ENCODE data around the gene SLC16A3.
"Not testable (repeated sequence)": the region's sequence is repeated elsewhere in the genome, so short reads cannot be mapped to it uniquely, and the experiment has no call there.

The SLC16A3 gene

DNA sequence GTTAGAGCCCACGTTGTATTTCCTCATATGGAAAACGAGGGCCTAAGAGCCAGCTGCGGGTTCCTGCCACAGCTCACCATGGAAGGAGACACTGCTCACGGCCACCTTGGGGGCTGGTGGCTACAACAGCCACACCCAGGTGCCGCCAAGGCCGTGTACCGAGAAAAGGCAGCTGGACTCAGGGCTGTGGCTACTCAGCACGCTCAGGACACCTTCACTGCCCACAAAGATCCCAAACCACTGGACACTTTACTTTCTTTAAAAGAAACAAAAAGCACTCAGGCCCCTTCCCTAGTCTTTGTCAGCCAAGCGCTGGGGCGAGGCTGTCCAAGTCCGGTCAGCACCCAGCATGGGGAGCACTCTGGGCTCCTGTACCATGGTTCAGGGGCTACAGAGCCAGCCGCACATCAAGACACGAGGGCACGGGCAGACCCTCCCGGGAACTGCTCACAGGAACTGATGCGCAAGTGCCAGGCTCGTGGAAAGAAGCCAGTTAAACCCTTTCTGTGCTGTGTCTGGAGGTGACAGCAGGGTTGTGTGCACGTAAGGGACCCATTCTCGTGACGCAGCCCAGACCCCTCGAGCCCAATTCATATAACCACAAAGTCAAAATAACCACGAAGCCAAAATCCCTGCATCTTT is 18.5 kb downstream of the SLC16A3 start:
- no peak for DNase-seq (ENCODE audit: low read depth, low spot score)

DNA sequence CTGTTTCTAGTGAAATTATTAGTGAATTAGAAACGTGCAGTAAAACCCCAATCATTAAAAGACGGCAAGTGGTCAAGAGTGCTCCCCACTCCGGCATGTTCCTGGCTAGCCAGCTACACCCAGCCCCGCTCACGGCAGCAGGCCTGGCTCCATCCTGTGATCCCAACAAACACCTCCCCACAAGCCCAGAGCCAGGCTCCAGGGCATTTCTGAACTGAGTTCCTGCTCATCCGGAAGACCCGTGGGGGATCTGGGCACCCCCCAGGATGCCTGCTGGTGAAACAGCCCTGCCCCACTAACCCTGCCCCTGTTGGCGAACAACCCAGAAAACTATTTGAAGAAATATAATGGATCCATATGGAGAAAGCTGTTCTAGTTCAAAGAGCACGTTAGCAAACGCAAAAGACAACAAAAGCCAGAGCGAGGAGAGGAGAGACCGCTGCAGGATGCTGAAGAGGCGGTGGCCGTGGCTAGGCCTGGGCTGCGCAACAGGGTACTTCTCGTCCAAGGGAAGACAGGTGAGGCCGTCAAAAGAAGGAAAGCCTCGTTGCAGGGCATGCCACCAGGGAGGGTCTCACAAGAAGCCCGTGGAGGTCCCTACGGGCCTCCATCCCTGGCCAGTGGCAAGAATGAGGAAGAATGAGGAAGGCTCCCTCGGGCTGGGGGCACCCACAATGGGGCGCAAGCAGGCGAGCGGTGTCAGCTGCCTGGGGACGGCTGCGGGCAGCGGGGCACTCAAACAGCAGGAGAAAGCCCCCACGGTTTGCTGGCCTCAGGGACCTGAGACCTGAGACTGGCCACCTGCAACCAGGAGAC is 19.2 kb downstream of the SLC16A3 start:
- DNase-seq (ENCODE audit: low read depth, low spot score): no peak

DNA sequence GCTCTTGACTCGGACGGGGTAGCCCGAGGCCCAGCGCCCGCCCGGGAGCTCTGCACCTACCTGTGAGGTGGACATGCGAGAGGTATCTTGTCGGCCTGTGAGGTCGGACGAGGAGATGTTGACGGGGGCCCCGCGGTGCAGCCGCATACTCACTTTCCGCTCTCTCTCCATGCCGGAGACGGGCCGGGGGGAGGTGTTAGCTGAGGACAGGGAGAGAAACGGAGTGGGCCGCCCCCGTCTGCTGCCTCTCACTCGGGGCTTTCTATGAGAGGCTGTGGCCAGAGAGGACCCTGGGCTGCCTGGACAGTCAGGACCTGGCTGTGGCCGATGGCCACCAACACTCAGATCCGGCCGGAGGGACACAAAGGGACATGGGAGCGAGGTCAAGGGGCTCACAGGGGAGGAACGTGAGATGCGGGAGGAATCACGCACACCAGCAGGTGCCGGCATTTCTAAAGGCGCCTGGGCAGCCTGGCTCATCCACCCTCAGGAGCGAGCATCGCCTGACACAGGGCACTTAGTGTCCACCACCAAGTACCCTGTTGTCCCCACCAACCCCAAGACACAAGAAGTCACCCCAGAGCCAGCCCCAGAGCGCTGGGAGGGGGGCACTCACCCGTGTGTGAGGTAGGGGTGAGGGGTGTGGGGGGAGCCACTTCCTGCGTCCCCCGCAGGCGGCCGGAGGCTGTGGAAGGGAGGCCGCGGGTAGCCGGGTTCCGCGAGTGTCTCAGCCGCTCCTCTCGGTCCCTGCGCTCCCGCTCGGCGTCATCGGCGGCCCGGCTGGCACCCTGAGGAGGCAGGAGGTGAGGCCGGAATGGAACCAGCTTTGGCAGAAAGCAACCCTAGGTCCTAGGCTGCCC is 20.2 kb downstream of the SLC16A3 start:
- DNase-seq (ENCODE audit: low read depth, low spot score): no peak

DNA sequence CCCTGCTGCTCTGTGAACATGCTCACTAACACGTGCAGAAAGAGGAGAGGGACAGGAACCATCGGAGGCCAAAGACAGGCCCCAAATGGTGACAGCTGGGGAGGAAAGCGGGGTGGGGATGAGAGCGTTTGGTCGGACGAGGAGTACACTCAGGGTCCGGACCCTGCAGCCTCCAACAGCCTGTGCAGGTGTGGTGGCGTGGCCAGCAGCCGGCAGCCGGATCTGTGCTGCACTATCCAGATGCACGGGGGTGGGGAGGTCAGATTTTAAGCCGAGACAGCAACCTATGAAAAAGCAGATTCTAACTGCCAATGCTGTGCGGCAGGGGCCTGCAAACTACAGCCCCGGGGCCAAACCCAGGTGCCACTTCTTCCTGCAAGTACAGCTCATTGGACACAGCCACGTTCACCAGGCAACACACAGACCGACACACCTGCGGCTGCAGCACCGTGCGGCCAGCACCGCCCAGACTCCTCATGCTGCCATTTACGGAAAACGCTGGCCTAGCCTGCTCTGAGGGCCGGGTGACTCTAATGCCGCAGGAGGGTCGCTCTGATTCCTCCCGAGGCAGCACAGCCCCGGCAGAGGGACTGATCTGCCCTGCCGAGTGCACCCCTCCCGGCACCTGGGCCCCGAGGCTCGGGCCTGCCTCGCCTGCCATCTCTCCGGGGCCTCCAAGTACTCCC is 21.2 kb downstream of the SLC16A3 start:
- DNase-seq (ENCODE audit: low read depth, low spot score): no peak

GRCh38 chr17:82250868-82251500 is 22.1 kb downstream of the SLC16A3 start:
- no peak for DNase-seq (ENCODE audit: low read depth, low spot score)

DNA sequence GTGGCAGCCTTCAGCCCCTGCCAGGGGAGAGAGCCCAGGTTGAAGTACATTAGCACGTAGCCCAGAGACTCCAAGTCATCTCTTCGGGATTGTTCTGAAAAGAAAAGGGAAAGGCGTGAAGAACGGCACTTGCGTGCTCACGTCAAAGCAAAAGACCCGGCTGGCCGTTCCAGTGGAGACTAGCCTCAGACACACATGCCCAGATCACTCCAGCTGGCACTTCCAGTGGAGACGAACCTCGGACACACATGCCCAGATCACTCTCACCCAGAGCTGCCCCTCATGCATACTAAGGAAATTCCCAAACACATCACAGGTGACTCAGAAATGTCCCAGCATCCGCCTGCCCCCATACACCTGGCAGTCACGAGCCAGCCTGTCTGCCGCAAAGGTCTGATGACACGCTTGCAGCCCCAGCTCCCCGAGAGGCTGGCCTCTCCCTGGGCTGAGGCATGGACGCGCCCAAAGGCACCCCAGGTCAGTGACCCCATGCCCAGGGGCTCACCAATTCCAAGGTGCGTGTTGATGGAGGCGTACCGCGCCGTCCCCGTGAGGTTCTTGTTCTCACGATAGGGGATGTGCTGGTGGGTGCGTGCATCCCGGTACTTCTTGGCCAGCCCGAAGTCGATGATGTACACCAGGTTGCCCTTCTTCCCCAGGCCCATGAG is 23.8 kb downstream of the SLC16A3 start:
- no peak for DNase-seq (ENCODE audit: low read depth, low spot score)

- no peak for DNase-seq (ENCODE audit: low read depth, low spot score)
Measured at GRCh38 chr17:82253179-82253544, 24.3 kb downstream of the SLC16A3 start.

DNA sequence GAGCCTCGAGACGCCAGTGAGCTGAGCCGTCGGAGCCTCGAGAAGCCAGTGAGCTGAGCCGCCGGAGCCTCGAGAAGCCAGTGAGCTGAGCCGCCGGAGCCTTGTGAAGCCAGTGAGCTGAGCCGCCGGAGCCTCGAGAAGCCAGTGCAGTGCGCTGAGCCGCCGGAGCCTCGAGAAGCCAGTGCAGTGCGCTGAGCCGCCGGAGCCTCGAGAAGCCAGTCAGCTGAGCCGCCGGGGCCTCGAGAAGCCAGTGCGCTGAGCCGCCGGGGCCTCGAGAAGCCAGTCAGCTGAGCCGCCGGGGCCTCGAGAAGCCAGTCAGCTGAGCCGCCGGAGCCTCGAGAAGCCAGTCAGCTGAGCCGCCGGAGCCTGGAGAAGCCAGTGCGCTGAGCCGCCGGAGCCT is 25.3 kb downstream of the SLC16A3 start:
- not testable (repeated sequence) for DNase-seq (ENCODE audit: low read depth, low spot score)

DNA sequence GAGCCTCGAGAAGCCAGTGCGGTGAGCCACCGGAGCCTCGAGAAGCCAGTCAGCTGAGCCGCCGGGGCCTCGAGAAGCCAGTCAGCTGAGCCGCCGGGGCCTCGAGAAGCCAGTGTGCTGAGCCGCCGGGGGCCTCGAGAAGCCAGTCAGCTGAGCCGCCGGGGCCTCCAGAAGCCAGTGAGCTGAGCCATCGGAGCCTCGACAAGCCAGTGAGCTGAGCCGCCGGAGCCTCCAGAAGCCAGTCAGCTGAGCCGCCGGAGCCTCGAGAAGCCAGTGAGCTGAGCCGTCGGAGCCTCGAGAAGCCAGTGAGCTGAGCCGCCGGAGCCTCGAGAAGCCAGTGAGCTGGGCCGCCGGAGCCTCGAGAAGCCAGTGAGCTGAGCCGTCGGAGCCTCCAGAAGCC is 25.9 kb downstream of the SLC16A3 start:
- not testable (repeated sequence) for DNase-seq (ENCODE audit: low read depth, low spot score)

- no peak for DNase-seq (ENCODE audit: low read depth, low spot score)
Measured at GRCh38 chr17:82255402-82255972, 26.6 kb downstream of the SLC16A3 start.

DNA sequence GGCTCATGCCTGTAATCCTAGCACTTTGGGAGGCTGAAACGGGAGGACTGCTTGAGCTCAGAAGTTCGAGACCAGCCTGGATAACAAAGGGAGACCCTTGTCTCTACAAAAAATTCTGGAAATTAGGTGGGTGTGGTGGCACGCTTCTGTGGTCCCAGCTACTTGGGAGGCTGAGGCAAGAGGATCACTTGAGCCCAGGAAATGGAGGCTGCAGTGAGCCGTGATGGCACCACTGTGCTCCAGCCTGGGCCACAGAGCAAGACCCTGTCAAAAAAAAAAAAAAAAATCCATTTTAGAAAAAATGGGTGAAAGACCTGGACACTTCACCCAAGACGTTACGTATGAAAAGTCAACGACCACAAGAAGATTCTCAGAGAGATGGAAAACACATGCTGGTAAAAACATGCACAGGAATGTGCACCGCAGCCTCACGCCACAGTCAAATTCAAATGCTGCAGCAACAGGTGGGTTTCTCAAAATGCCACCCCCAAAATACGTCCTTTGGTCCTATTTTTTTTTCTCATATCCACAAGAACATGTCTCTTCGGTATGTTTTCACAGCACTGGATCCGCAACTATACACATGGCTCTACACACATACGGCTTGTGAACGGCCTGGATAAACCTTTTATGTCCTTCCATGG is 27.5 kb downstream of the SLC16A3 start:
- DNase-seq (ENCODE audit: low read depth, low spot score): no peak

- no peak for DNase-seq (ENCODE audit: low read depth, low spot score)
Measured at GRCh38 chr17:82257473-82257872, 28.6 kb downstream of the SLC16A3 start.

DNA sequence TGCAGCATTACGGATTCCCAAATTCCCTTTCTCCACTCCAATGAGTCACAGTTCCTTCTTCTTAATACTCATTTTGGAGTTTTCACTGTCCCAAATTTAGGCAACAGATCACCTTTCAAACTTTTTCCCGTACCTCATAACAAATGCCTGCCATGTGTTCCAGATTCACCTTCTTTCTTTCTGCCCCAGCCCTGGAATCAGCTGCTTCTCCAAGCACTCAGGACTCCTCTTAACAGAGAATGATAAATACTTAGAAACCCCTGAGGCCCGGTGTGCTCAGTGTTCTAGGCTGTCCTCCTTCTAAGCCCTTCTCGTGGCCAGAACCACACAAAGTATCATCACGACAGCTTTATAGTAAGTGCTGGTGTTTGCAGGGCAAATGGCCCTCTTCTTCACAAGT is 29.7 kb downstream of the SLC16A3 start:
- DNase-seq (ENCODE audit: low read depth, low spot score): no peak

- DNase-seq (ENCODE audit: low read depth, low spot score): not testable (repeated sequence)
Measured at GRCh38 chr17:82259972-82260961, 31.4 kb downstream of the SLC16A3 start.

DNA sequence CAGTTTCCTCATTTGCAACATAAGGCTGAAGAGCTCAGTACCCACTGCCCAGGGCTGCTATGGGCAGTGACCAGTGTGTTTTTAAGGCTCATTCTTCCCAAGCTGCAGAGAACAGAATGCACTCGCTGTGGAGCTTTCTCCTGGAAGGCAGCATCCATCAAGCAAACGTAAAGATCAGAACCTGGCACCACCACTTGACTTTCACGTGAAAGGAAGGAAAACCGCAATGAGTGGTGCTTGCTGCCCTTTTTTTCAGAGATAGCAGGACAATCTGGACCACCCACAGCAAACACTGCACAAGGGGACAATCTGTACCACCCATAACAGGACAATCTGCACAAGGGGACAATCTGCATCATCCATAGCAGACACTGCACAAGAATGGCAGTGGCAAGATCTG is 33.5 kb downstream of the SLC16A3 start:
- DNase-seq (ENCODE audit: low read depth, low spot score): no peak

GRCh38 chr17:82263641-82264040 is 34.8 kb downstream of the SLC16A3 start:
- DNase-seq (ENCODE audit: low read depth, low spot score): no peak

DNA sequence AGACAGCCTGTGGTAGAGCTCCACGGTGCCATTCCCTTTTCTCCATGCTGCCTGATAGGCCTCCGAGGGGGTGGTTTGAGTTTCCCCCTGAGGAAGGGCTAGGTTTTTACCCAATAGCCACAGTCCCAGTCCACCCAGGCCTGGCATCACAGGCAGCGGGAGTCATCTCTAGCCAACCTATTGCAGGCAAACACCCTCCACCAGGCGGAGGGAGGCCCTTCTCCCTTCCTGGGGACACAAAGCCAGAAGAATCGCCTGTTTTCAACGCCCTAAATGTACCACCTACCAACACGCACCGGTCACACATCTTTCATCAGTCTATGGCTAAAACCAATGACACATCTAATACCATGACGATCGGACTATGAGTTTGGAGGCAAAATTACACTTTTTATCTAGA is 37.3 kb downstream of the SLC16A3 start:
- no peak for DNase-seq (ENCODE audit: low read depth, low spot score)

- DNase-seq (ENCODE audit: low read depth, low spot score): peak; percentile 87
Measured at GRCh38 chr17:82267575-82268379, 38.9 kb downstream of the SLC16A3 start.

Measured in brain pericyte (primary cell).